ENCODE measurements around the gene GPR142.

GRCh38 chr17:74396567-74396966 lies 29.3 kb downstream of the GPR142 start:
- TF ChIP-seq POLR2A (IDR thresholded peaks at IDR 0.05; ENCODE audit: low read length) (no peak), GATA1 (IDR thresholded peaks at IDR 0.05; ENCODE audit: low read depth, low read length) (no peak)
